ENCODE results near the gene STAP1.
"Not testable (repeated sequence)": the region's sequence is repeated elsewhere in the genome, so short reads cannot be mapped to it uniquely, and the experiment has no call there.

The STAP1 gene

GRCh38 chr4:67558493-67558892, at the start of gene STAP1:
TSS of gene STAP1 (plus strand) at chr4:67558727. CDS start at chr4:67558810, 83 bp downstream.
- DNase-seq, result peak; percentile 79

GRCh38 chr4:67512501-67512900, 46.0 kb upstream of the STAP1 start:
- DNase-seq, result peak; percentile 31

- no peak for DNase-seq
Measured at GRCh38 chr4:67520141-67520540, 38.4 kb upstream of the STAP1 start.

GRCh38 chr4:67521506-67521905, 37.0 kb upstream of the STAP1 start:
- no peak for DNase-seq

GRCh38 chr4:67522230-67522629, 36.3 kb upstream of the STAP1 start:
- no peak for DNase-seq

GRCh38 chr4:67522851-67523671, 35.5 kb upstream of the STAP1 start:
- DNase-seq, result peak; percentile 97

- not testable (repeated sequence) for DNase-seq
Measured at GRCh38 chr4:67524140-67524539, 34.4 kb upstream of the STAP1 start.

- no peak for DNase-seq
Measured at GRCh38 chr4:67531379-67531962, 27.1 kb upstream of the STAP1 start.

- not testable (repeated sequence) for DNase-seq
Measured at GRCh38 chr4:67532397-67532796, 26.1 kb upstream of the STAP1 start.

GRCh38 chr4:67533112-67533511, 25.4 kb upstream of the STAP1 start:
- DNase-seq, result no peak

- DNase-seq, result no peak
Measured at GRCh38 chr4:67535280-67535840, 23.2 kb upstream of the STAP1 start.

GRCh38 chr4:67539830-67540229, 18.7 kb upstream of the STAP1 start:
- DNase-seq, result no peak

- DNase-seq, result no peak
Measured at GRCh38 chr4:67542076-67542475, 16.5 kb upstream of the STAP1 start.

- peak; percentile 99 for DNase-seq
Measured at GRCh38 chr4:67545199-67546003, 13.1 kb upstream of the STAP1 start, which contains the start of gene CENPC. TSS of gene CENPC (minus strand) at chr4:67545503. CDS start at chr4:67545355, 148 bp downstream.

GRCh38 chr4:67546004-67546356, 12.5 kb upstream of the STAP1 start:
- peak; percentile 44 for DNase-seq

- DNase-seq, result no peak
Measured at GRCh38 chr4:67546971-67547370, 11.6 kb upstream of the STAP1 start.

- DNase-seq, result peak; percentile 84
Measured at GRCh38 chr4:67549123-67549522, 9.4 kb upstream of the STAP1 start.

- DNase-seq, result no peak
Measured at GRCh38 chr4:67550451-67550850, 8.1 kb upstream of the STAP1 start.

GRCh38 chr4:67550857-67551256, 7.7 kb upstream of the STAP1 start:
- no peak for DNase-seq

GRCh38 chr4:67552146-67552792, 6.3 kb upstream of the STAP1 start:
- peak; percentile 90 for DNase-seq

GRCh38 chr4:67554096-67554495, 4.4 kb upstream of the STAP1 start:
- peak; percentile 61 for DNase-seq

- no peak for DNase-seq
Measured at GRCh38 chr4:67555447-67555846, 3.1 kb upstream of the STAP1 start.

- no peak for DNase-seq
Measured at GRCh38 chr4:67556436-67556835, 2.1 kb upstream of the STAP1 start.

All from hematopoietic multipotent progenitor cell treated with erythropoietin and hydrocortisone succinate and interleukin-3 and kit ligand, for 6 days (in vitro differentiated cells).